ENCODE results near the gene GPR108. TPM values are rescaled to one million over a fixed set of nuclear protein-coding genes. Genes with fewer than 3 reads are reported as not detected.

GPR108 gene
- total and polyA plus RNA-seq, 7 donors: 12.5 to 27.8 (median 24.2) TPM

GRCh38 chr19:6721773-6722172 lies 15.6 kb downstream of the GPR108 start:
- intact Hi-C loops (cut with DNase I): no loop called here
- no peaks in the 10 kb centered on the region for H3K9me3 ChIP-seq
- TF ChIP-seq CTCF (IDR thresholded peaks at IDR 0.05): no peak
- ATAC-seq (no peak), DNase-seq (peak in 1 of 2 donors; percentile 21)
- H3K4me1 ChIP-seq: no peaks in the 10 kb centered on the region
- no peak overlapping the region for H3K27ac ChIP-seq
- 77 to 82% (median 79%) methylated on average over 5 of the region's 5 CpGs for WGBS, 3 donors
- H3K36me3 ChIP-seq (ENCODE audit: insufficient read depth in 1 of 2, low read depth in 1 of 2): no peaks in the 10 kb centered on the region
- peaks cover 0 to 4% (median 3%) of the 10 kb centered on the region in 3 donors for H3K27me3 ChIP-seq (ENCODE audit: insufficient read depth in 3 of 3, low read length in 2 of 3)
- no peak overlapping the region for H3K4me3 ChIP-seq

GRCh38 chr19:6721138-6721474 lies 16.3 kb downstream of the GPR108 start:
- no peak for ATAC-seq
- Histone ChIP-seq H3K36me3 (ENCODE audit: insufficient read depth in 1 of 2, low read depth in 1 of 2) (no peaks in the 10 kb centered on the region), H3K27ac (no peak overlapping the region), H3K4me3 (no peak overlapping the region), H3K4me1 (no peaks in the 10 kb centered on the region), H3K9me3 (no peaks in the 10 kb centered on the region), H3K27me3 (ENCODE audit: insufficient read depth in 3 of 3, low read length in 2 of 3) (peaks cover 0 to 8% (median 3%) of the 10 kb centered on the region in 3 donors)
- DNase-seq: no peak
- intact Hi-C loops (cut with DNase I): no loop called here
- no peak for TF ChIP-seq CTCF (IDR thresholded peaks at IDR 0.05)

GRCh38 chr19:6720369-6721137 lies 16.8 kb downstream of the GPR108 start, which contains the start of gene C3:
C3 (minus strand) TSS chr19:6720650; CDS start chr19:6720589, 61 bp downstream.
- Histone ChIP-seq H3K27ac (no peak within 1 kb of the TSS), H3K36me3 (ENCODE audit: insufficient read depth in 1 of 2, low read depth in 1 of 2) (no peaks in the 10 kb centered on the region), H3K9me3 (no peaks in the 10 kb centered on the region), H3K4me1 (no peaks in the 10 kb centered on the region), H3K4me3 (peak within 1 kb of the TSS; percentile 48), H3K27me3 (ENCODE audit: insufficient read depth in 3 of 3, low read length in 2 of 3) (peaks cover 0 to 9% (median 3%) of the 10 kb centered on the region in 3 donors)
- peak; percentile 70 to 82 for DNase-seq
- peak; percentile 49 to 75 (median 69) for ATAC-seq
- WGBS, 3 donors: 31 to 58% (median 41%) methylated on average over 3 to 4 of the region's 4 CpGs
- intact Hi-C loops (cut with DNase I): no loop called here
- TF ChIP-seq CTCF (IDR thresholded peaks at IDR 0.05): no peak

GRCh38 chr19:6719992-6720368 lies 17.4 kb downstream of the GPR108 start:
- no peak for DNase-seq

More at GRCh38 chr19:6719992-6720368, 17.4 kb downstream of the GPR108 start:
- Histone ChIP-seq H3K4me3 (peak overlapping the region; percentile 48), H3K27me3 (ENCODE audit: insufficient read depth in 3 of 3, low read length in 2 of 3) (peaks cover 0 to 13% (median 3%) of the 10 kb centered on the region in 3 donors), H3K4me1 (no peaks in the 10 kb centered on the region), H3K9me3 (no peaks in the 10 kb centered on the region), H3K27ac (no peak overlapping the region), H3K36me3 (ENCODE audit: insufficient read depth in 1 of 2, low read depth in 1 of 2) (no peaks in the 10 kb centered on the region)
- no peak for ATAC-seq
- no peak for TF ChIP-seq CTCF (IDR thresholded peaks at IDR 0.05)
- intact Hi-C loops (cut with DNase I): no loop called here
- 89 to 93% (median 92%) methylated on average over 3 of the region's 3 CpGs for WGBS, 3 donors
